ENCODE results near the gene MLH1.
A peak's percentile ranks its signal among the peaks of the same experiment; 100 is the strongest.
"Not testable (repeated sequence)": the region's sequence is repeated elsewhere in the genome, so short reads cannot be mapped to it uniquely, and the experiment has no call there.

Gene MLH1

DNA sequence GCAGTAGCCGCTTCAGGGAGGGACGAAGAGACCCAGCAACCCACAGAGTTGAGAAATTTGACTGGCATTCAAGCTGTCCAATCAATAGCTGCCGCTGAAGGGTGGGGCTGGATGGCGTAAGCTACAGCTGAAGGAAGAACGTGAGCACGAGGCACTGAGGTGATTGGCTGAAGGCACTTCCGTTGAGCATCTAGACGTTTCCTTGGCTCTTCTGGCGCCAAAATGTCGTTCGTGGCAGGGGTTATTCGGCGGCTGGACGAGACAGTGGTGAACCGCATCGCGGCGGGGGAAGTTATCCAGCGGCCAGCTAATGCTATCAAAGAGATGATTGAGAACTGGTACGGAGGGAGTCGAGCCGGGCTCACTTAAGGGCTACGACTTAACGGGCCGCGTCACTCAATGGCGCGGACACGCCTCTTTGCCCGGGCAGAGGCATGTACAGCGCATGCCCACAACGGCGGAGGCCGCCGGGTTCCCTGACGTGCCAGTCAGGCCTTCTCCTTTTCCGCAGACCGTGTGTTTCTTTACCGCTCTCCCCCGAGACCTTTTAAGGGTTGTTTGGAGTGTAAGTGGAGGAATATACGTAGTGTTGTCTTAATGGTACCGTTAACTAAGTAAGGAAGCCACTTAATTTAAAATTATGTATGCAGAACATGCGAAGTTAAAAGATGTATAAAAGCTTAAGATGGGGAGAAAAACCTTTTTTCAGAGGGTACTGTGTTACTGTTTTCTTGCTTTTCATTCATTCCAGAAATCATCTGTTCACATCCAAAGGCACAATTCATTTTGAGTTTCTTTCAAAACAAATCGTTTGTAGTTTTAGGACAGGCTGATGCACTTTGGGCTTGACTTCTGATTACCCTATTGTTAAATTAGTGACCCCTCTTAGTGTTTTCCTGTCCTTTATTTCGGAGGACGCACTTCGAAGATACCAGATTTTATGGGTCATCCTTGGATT, at the start of gene MLH1:
MLH1 (plus strand) TSS at position 193 of the 958 bp plus-strand sequence; CDS start at position 223, 30 bp downstream.
- Histone ChIP-seq H3K27me3 (ENCODE audit: control insufficient read depth, insufficient read depth, low read length) (no peaks in the 10 kb centered on the region), H3K9me3 (ENCODE audit: control insufficient read depth, insufficient read depth, low read length) (no peaks in the 10 kb centered on the region), H3K36me3 (ENCODE audit: control insufficient read depth, insufficient read depth, low read length) (no peaks in the 10 kb centered on the region), H3K9ac (ENCODE audit: low read depth, low read length) (peak within 1 kb of the TSS; percentile 96), H3K4me1 (ENCODE audit: control insufficient read depth, insufficient read depth, low read length) (peaks cover 4% of the 10 kb centered on the region), H3K4me3 (ENCODE audit: low read depth, low read length) (peak within 1 kb of the TSS; percentile 98)

DNA sequence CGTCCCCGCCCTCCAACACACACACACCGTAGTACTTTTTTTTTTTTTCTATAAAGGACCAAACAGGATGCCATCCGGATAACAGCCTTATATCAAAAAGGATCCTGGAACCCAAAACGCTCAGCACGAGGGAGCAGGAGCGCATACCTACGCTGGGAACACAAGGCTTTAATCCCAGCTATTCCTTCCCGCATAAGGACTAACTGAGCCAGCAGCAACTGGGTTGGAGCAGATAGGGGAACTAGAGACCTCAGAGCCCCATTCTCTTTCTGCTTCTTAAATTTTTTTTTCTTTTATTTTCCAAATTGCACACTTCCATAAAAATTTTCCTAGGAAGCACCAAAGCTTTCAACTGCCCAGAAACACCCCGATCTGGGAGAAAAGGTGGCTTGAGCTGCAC, 49.7 kb upstream of the MLH1 start:
- Histone ChIP-seq H3K9me3 (ENCODE audit: control insufficient read depth, insufficient read depth, low read length) (no peaks in the 10 kb centered on the region), H3K4me3 (ENCODE audit: low read depth, low read length) (peak overlapping the region; percentile 75), H3K9ac (ENCODE audit: low read depth, low read length) (peak overlapping the region; percentile 62), H3K36me3 (ENCODE audit: control insufficient read depth, insufficient read depth, low read length) (no peaks in the 10 kb centered on the region), H3K4me1 (ENCODE audit: control insufficient read depth, insufficient read depth, low read length) (peaks cover 3% of the 10 kb centered on the region), H3K27me3 (ENCODE audit: control insufficient read depth, insufficient read depth, low read length) (peaks cover 23% of the 10 kb centered on the region)

DNA sequence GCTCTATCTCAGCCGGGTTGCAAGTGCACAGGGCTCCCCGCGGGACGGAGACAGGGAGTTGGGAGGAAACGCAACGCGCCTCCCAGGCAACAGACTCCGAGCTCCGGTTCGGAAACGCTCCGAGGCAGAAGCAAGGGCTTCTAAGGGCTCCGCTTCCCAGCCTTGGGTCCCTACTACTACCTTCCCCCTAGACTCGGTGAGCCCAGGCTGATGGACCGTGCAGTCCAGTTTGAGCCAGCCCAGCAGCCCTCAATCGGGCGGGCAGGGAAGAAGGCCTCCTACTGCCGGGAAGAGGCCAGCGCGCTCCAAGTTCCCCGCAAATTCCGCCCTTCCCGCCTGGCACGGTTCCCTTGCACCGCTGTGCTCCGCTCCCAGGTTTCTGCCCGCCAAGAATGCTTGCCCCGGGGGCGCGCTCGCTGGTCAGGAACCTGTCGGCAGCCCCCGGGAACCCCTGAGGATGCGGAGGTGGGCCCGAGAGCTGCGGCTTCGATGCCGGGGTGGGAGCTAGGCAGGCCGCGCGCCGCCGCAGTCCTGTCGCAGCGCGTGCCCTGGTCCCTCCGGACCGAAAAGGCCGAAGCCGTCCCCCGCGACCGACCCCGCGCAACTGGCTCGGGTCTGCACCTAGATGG, 49.2 kb upstream of the MLH1 start:
- Histone ChIP-seq H3K36me3 (ENCODE audit: control insufficient read depth, insufficient read depth, low read length) (no peaks in the 10 kb centered on the region), H3K9me3 (ENCODE audit: control insufficient read depth, insufficient read depth, low read length) (no peaks in the 10 kb centered on the region), H3K9ac (ENCODE audit: low read depth, low read length) (peak overlapping the region; percentile 62), H3K4me3 (ENCODE audit: low read depth, low read length) (peak overlapping the region; percentile 75), H3K27me3 (ENCODE audit: control insufficient read depth, insufficient read depth, low read length) (peaks cover 23% of the 10 kb centered on the region), H3K4me1 (ENCODE audit: control insufficient read depth, insufficient read depth, low read length) (peaks cover 3% of the 10 kb centered on the region)

DNA sequence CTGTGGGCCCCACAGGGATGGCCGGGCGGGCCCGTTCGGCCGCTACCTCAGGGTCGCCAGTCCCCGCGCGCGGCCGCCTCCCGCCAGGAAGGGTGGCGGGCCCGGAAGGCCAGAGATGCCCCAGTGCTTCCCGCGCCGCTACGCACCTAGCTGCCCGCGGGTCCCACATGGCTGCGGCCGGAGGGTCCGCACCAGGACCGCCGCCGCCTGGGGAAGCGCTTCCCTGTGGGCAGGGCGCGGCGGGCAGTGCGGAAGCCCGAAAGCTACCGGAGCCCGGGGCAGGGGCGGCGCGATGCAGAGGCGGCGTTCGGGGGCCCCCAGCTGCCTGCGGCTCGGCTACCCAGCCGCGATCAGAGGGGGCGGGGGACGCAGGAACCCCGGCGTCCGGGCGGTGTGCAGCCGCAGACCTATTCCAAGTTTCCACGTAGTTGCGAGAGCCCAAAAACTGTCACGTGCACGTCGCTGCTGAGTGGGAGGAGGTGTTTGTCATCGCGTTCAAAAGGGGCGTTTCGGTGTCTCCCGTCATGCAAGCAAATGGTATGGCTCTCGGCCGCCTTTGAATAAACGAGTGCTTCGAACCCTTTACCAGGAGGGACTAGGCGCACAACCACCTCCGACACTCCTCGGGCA, 48.6 kb upstream of the MLH1 start, which contains the start of gene TRANK1:
TRANK1 (minus strand) TSS at position 414 of the 630 bp plus-strand sequence; CDS start at position 169, 245 bp downstream.
- H3K4me1 ChIP-seq (ENCODE audit: control insufficient read depth, insufficient read depth, low read length), result peaks cover 3% of the 10 kb centered on the region
- H3K36me3 ChIP-seq (ENCODE audit: control insufficient read depth, insufficient read depth, low read length), result no peaks in the 10 kb centered on the region
- H3K9me3 ChIP-seq (ENCODE audit: control insufficient read depth, insufficient read depth, low read length), result no peaks in the 10 kb centered on the region
- H3K4me3 ChIP-seq (ENCODE audit: low read depth, low read length), result peak within 1 kb of the TSS; percentile 75
- H3K27me3 ChIP-seq (ENCODE audit: control insufficient read depth, insufficient read depth, low read length), result peaks cover 23% of the 10 kb centered on the region
- peak within 1 kb of the TSS; percentile 62 for H3K9ac ChIP-seq (ENCODE audit: low read depth, low read length)

DNA sequence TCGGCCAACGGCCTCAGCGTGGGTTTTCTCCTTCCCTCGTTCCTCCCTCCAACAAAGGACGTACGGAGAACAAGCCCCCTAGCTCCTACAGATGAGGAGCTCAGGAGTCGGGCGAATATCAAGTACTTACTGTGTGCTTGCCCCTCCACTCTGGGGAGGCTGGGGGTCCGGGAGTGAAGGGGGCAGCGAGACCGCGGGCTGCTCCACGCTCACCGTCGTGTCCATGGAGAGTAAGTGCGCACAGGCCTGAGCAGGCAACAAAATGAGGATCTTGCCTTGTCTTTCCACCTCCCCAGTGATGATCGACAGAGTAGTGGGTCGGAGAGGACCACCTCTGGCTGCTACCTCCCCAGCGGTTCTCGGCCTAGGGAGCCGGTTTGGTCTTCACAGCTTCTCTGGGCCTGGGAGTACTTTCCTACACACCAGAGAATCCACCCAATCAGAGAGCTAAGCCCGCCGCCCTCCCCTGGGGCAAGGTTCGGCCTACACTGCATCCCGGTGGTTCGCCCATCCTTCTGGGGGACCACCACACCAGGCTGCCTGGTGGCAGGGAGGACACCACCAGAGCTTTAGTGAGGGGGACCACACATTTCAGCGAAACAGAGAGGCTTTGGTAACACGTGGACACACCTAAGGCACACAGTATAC, 47.9 kb upstream of the MLH1 start:
- H3K9ac ChIP-seq (ENCODE audit: low read depth, low read length), result no peak overlapping the region
- H3K4me1 ChIP-seq (ENCODE audit: control insufficient read depth, insufficient read depth, low read length), result peaks cover 3% of the 10 kb centered on the region
- H3K4me3 ChIP-seq (ENCODE audit: low read depth, low read length), result peak overlapping the region; percentile 75
- peaks cover 23% of the 10 kb centered on the region for H3K27me3 ChIP-seq (ENCODE audit: control insufficient read depth, insufficient read depth, low read length)
- H3K9me3 ChIP-seq (ENCODE audit: control insufficient read depth, insufficient read depth, low read length), result no peaks in the 10 kb centered on the region
- no peaks in the 10 kb centered on the region for H3K36me3 ChIP-seq (ENCODE audit: control insufficient read depth, insufficient read depth, low read length)

DNA sequence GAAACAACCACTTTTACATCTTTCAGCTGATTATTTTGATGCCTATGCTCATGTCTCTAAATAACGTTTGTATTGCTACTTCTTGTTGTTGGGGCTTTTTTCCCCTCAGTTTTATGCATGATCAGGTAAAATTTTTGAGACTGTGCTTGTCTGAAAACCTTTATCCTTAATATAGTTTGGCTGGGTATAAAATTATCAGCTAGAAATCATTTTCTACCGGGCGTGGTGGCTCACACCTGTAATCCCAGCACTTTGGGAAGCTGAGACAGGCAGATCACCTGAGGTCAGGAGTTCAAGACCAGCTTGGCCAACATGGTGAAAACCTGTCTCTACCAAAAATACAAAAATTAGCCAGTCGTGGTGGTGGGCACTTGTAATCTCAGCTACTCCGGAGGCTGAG, 45.5 kb upstream of the MLH1 start:
- not testable (repeated sequence) for H3K9me3 ChIP-seq (ENCODE audit: control insufficient read depth, insufficient read depth, low read length); H3K9ac ChIP-seq (ENCODE audit: low read depth, low read length); H3K4me1 ChIP-seq (ENCODE audit: control insufficient read depth, insufficient read depth, low read length); H3K36me3 ChIP-seq (ENCODE audit: control insufficient read depth, insufficient read depth, low read length); H3K4me3 ChIP-seq (ENCODE audit: low read depth, low read length)
- H3K27me3 ChIP-seq (ENCODE audit: control insufficient read depth, insufficient read depth, low read length), result peaks cover 23% of the 10 kb centered on the region

DNA sequence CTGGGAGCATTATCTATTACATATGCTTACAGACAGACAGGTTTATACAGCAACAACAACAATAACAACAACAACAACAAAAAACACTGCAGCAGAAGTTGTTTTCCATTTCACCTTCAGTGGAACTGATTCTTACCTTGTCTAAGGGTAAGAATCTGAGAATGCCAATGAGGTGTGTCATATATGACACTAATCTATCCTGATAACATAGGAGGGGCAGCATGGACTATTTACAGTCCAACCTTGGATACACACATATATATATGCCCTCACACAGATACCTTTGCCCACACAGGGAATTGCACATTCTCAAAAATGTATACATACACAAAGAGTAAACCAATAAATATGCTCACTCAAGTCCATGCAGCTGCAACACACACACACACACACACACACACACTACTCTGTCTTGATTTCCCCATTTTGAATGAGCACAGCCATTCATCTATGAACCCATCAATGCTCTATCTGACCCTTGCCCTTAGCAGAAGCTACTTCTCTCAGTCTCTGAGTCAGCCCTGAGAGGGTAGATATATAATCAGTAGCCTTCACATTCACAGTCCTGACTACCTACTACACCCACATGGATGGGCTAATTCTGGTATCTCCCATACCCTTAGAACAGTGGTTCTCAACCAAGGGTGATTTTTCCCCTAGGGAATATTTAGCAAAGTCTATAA, 38.7 kb upstream of the MLH1 start:
- no peak overlapping the region for H3K9ac ChIP-seq (ENCODE audit: low read depth, low read length)
- no peaks in the 10 kb centered on the region for H3K9me3 ChIP-seq (ENCODE audit: control insufficient read depth, insufficient read depth, low read length)
- H3K36me3 ChIP-seq (ENCODE audit: control insufficient read depth, insufficient read depth, low read length), result no peaks in the 10 kb centered on the region
- no peaks in the 10 kb centered on the region for H3K27me3 ChIP-seq (ENCODE audit: control insufficient read depth, insufficient read depth, low read length)
- H3K4me1 ChIP-seq (ENCODE audit: control insufficient read depth, insufficient read depth, low read length), result peaks cover 3% of the 10 kb centered on the region
- no peak overlapping the region for H3K4me3 ChIP-seq (ENCODE audit: low read depth, low read length)

DNA sequence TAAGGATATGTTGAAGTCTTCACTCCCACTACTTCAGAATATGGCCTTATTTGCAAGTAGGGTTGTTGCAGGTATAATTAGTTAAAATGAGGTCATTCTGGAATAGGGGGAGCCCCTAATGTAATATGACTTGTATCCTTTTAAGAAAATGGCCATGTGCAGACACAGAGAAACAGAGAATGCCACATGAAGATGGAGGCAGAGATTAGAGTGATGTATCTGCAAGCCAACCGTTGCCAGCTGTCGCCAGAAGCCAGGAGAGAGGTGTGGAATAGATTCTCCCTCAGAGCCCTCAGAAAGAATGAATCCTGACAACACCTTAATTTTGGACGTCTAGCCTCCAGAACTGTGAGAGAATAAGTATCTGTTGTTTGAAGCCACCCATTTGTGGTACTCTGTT, 37.2 kb upstream of the MLH1 start:
- H3K36me3 ChIP-seq (ENCODE audit: control insufficient read depth, insufficient read depth, low read length), result no peaks in the 10 kb centered on the region
- no peaks in the 10 kb centered on the region for H3K9me3 ChIP-seq (ENCODE audit: control insufficient read depth, insufficient read depth, low read length)
- no peak overlapping the region for H3K4me3 ChIP-seq (ENCODE audit: low read depth, low read length)
- peaks cover 3% of the 10 kb centered on the region for H3K4me1 ChIP-seq (ENCODE audit: control insufficient read depth, insufficient read depth, low read length)
- no peak overlapping the region for H3K9ac ChIP-seq (ENCODE audit: low read depth, low read length)
- no peaks in the 10 kb centered on the region for H3K27me3 ChIP-seq (ENCODE audit: control insufficient read depth, insufficient read depth, low read length)

DNA sequence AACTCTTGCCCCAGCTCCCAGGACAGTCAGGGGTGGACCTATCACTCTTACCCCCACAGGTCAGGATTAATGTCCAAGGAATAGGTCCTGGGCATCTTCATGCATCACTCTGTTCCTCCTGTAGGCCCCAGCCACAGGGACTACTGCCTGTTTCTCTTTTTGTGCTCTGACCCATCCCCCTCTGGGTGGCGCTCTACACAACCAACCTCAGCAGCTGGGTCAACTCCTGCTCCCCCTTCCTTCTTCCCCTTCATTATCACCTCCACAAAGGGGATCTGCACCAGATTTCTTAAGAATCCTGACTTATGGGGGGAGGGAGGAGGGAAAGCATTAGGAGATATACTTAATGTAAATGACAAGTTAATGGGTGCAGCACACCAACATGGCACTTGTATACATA, 36.3 kb upstream of the MLH1 start:
- Histone ChIP-seq H3K27me3 (ENCODE audit: control insufficient read depth, insufficient read depth, low read length) (no peaks in the 10 kb centered on the region), H3K9me3 (ENCODE audit: control insufficient read depth, insufficient read depth, low read length) (no peaks in the 10 kb centered on the region), H3K4me1 (ENCODE audit: control insufficient read depth, insufficient read depth, low read length) (peaks cover 3% of the 10 kb centered on the region)

DNA sequence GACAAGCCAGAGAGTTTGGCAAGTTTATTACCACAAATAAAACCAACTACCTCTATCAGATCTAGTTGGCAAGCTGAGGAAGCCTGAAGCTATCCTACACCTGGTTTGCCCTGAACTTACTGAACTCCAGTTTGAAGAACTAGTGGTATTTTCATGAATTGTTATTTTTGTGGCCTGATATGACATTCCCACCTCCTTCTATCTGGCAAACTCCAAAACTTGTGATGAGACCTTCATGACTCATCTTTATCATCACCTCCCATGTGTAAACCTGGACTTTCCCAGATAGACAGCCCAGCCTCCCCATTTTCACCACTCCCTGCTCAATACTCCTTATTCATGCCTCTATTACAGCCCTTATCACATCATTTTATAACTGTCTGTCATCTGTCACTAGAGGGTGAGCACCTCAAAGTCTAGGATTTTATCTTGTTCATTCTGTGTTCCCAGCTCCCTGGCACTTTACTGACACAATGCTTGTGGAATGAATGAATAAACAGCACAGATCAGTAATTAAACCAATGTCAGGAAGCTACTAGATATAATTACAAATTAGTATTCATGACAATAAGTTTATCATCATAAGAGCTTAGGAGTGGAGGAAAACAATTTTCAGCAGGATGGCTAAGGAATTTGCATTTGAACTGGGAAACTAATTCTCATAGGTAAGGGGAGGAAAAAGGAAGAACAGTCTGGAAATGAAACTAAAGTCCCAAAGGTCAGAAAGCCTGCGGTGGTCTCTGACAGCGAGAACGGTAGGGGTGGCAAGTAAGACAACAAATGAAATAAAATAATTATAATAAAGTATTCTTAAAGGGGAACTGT, 35.2 kb upstream of the MLH1 start:
- H3K4me1 ChIP-seq (ENCODE audit: control insufficient read depth, insufficient read depth, low read length), result peaks cover 3% of the 10 kb centered on the region
- H3K9me3 ChIP-seq (ENCODE audit: control insufficient read depth, insufficient read depth, low read length), result no peaks in the 10 kb centered on the region
- no peaks in the 10 kb centered on the region for H3K27me3 ChIP-seq (ENCODE audit: control insufficient read depth, insufficient read depth, low read length)
- H3K9ac ChIP-seq (ENCODE audit: low read depth, low read length), result no peak overlapping the region
- no peaks in the 10 kb centered on the region for H3K36me3 ChIP-seq (ENCODE audit: control insufficient read depth, insufficient read depth, low read length)
- no peak overlapping the region for H3K4me3 ChIP-seq (ENCODE audit: low read depth, low read length)

More for the DNA sequence above, 36.3 kb upstream of the MLH1 start:
- no peak overlapping the region for H3K9ac ChIP-seq (ENCODE audit: low read depth, low read length)
- no peaks in the 10 kb centered on the region for H3K36me3 ChIP-seq (ENCODE audit: control insufficient read depth, insufficient read depth, low read length)
- no peak overlapping the region for H3K4me3 ChIP-seq (ENCODE audit: low read depth, low read length)
